ENCODE data around the gene TBL2. TPM values are rescaled to one million over a fixed set of nuclear protein-coding genes. Genes with fewer than 3 reads are reported as not detected.

The TBL2 gene
- total RNA-seq (2014; rRNA removed) (62.8 and 73.0 TPM in 2 replicates), Bru-seq, nascent RNA (percentile 86 among the genes with signal in this experiment), BruChase-seq, experiment 1, labeled RNA remaining after a 6-hour chase (percentile 90 among the genes with signal in this experiment), BruChase-seq, experiment 2, labeled RNA remaining after a 2-hour chase (percentile 84 among the genes with signal in this experiment)
- long read RNA-seq, full-length matches to known transcripts: 217 of 254 reads
- long read RNA-seq, partial matches to known transcripts: 7 of 254 reads
- long read RNA-seq, other reads (novel, unspliced or antisense): 30 of 254 reads

GRCh38 chr7:73578342-73579128 is at the start of gene TBL2:
Gene TBL2, minus strand, starts transcription at chr7:73578579. Its CDS starts 30 bp downstream, at chr7:73578549.
- Histone ChIP-seq H3K4me2 (ENCODE audit: low read length) (peak within 1 kb of the TSS; percentile 89), H3K9ac (ENCODE audit: low read length) (peak within 1 kb of the TSS; percentile 96), H3F3A (ENCODE audit: low read length, unreplicated experiment) (no peaks in the 10 kb centered on the region), H3K27me3 (ENCODE audit: low read length) (no peaks in the 10 kb centered on the region), H3K27ac (ENCODE audit: low read length) (peak within 1 kb of the TSS; percentile 47), H3K4me3 (ENCODE audit: low read length) (peak within 1 kb of the TSS; percentile 84), H3K4me1 (ENCODE audit: insufficient read depth, low read length) (peaks cover 20% of the 10 kb centered on the region), H4K20me1 (ENCODE audit: low read length) (no peaks in the 10 kb centered on the region), H3K79me2 (ENCODE audit: low read length) (peaks cover 28% of the 10 kb centered on the region), H3K9me2 (replicated peaks; ENCODE audit: low read length) (no peaks in the 10 kb centered on the region), H3K9me3 (ENCODE audit: low read length) (no peaks in the 10 kb centered on the region), H2AFZ (ENCODE audit: low read length) (peak within 1 kb of the TSS; percentile 94), H3K36me3 (ENCODE audit: low read depth, low read length) (peaks cover 10% of the 10 kb centered on the region)
- ChIA-PET POLR2A (ENCODE audit: unreplicated experiment) (interaction anchor here (0.6 to 0.9 kb wide), 7 partner anchors 12 to 596 kb away, joined by 4 to 17 read pairs (median 7); partner anchors contain the start of gene STX1A), CTCF (no interaction called here)
- peak; percentile 99 for DNase-seq
- ATAC-seq: peak; percentile 89
- no TSS peak for BruUV-seq (replicated peaks)
- TF ChIP-seq CTCF (conservative IDR thresholded peaks at IDR 0.05; ENCODE audit: low read depth, low read length) (no peak), EZH2phosphoT487 (IDR thresholded peaks at IDR 0.05; ENCODE audit: borderline replicate concordance, low read length) (no peak), EZH2 (IDR thresholded peaks at IDR 0.05; ENCODE audit: low read length, unreplicated experiment) (no peak)
- intact Hi-C loops (cut with micrococcal nuclease): loop anchor here (1.0 kb wide), 1 partner anchor 21 kb away; the partner anchor contains the start of gene BCL7B

GRCh38 chr7:73626814-73627213 is 48.4 kb upstream of the TBL2 start:
- intact Hi-C loops (cut with micrococcal nuclease): loop anchor here (10.0 kb wide), 1 partner anchor 228 kb away; no protein-coding TSS in a partner anchor
- ATAC-seq (no peak; the same call in 1 of the 2 replicates), DNase-seq (peak; percentile 26)
- Histone ChIP-seq H3K27me3 (ENCODE audit: low read length) (peaks cover 13% of the 10 kb centered on the region), H3K9me2 (replicated peaks; ENCODE audit: low read length) (no peaks in the 10 kb centered on the region), H3K4me2 (ENCODE audit: low read length) (no peak overlapping the region), H3K27ac (ENCODE audit: low read length) (no peak overlapping the region), H4K20me1 (ENCODE audit: low read length) (no peaks in the 10 kb centered on the region), H3K9ac (ENCODE audit: low read length) (no peak overlapping the region), H3K79me2 (ENCODE audit: low read length) (no peaks in the 10 kb centered on the region), H2AFZ (ENCODE audit: low read length) (no peak overlapping the region), H3F3A (ENCODE audit: low read length, unreplicated experiment) (no peaks in the 10 kb centered on the region), H3K4me3 (ENCODE audit: low read length) (no peak overlapping the region), H3K4me1 (ENCODE audit: insufficient read depth, low read length) (peaks cover 5% of the 10 kb centered on the region; the same call in 1 of the 2 replicates), H3K9me3 (ENCODE audit: low read length) (no peaks in the 10 kb centered on the region), H3K36me3 (ENCODE audit: low read depth, low read length) (no peaks in the 10 kb centered on the region)
- TF ChIP-seq CTCF (conservative IDR thresholded peaks at IDR 0.05; ENCODE audit: low read depth, low read length) (no peak; the same call in 1 of the 2 replicates), EZH2 (IDR thresholded peaks at IDR 0.05; ENCODE audit: low read length, unreplicated experiment) (no peak), EZH2phosphoT487 (IDR thresholded peaks at IDR 0.05; ENCODE audit: borderline replicate concordance, low read length) (no peak)
- BruUV-seq (replicated peaks): no TSS peak
- POLR2A ChIA-PET (ENCODE audit: unreplicated experiment): no interaction called here
- CTCF ChIA-PET: interaction anchor here (0.7 kb wide), 1 partner anchor 80 kb away, joined by 3 read pairs; no protein-coding TSS in a partner anchor

All from PC-3 (cell line).